CD4-positive, alpha-beta T cell (primary cell): Measurements from ENCODE around the gene DCPS. TPM values are rescaled to one million over a fixed set of nuclear protein-coding genes. Genes with fewer than 3 reads are reported as not detected.

Experiments used
- ATAC-seq: fragments of 200-7000 bp; cut with Tn5 transposase; one replicate; pipeline ENCODE4 v1.10.0; 2022; ENCODE audit warnings: mild to moderate bottlenecking; ENCODE audit not compliant: poor library complexity
- CTCF ChIA-PET: fragments of 350-600 bp; sonication (Branson Sonifier 250); formaldehyde crosslinking; loops from one replicate; lab custom pipeline; 2021; ENCODE audit warnings: antibody characterized with exemption, inconsistent platforms; lab: Charles Lee
- POLR2A ChIA-PET: fragments of 350-600 bp; sonication (Branson Sonifier 250); formaldehyde crosslinking; loops from one replicate; lab custom pipeline; 2021; ENCODE audit warnings: antibody characterized with exemption, inconsistent platforms; lab: Charles Lee
- DNase-seq, 14 experiments: peaks; one replicate each; pipeline ENCODE4 v3.0.0-alpha.2; 2013 to 2020; ENCODE audit warnings: mixed read lengths in 2 of 14
- H3K27ac ChIP-seq, 2 donors: one replicate each; pipeline versions ENCODE4 v1.5.1 to v1.7.0; 2013; ENCODE audit warnings: low read length in 2 of 2, low read depth in 1 of 2, mild to moderate bottlenecking in 1 of 2
- H3K27me3 ChIP-seq, 2 experiments: 1 replicate in 1 of 2; 2 replicates in 1 of 2; pipeline versions ENCODE4 v1.6.1 to v1.7.0; 2013; ENCODE audit warnings: low read length in 2 of 2, control low read depth in 1 of 2, mild to moderate bottlenecking in 1 of 2, moderate library complexity in 1 of 2; ENCODE audit not compliant: insufficient read depth in 2 of 2, control insufficient read depth in 1 of 2
- H3K36me3 ChIP-seq: one replicate; pipeline ENCODE4 v1.6.1; 2013; ENCODE audit warnings: low read length, control low read depth; ENCODE audit not compliant: insufficient read depth
- H3K4me1 ChIP-seq: one replicate; pipeline ENCODE4 v1.6.1; 2013; ENCODE audit warnings: low read length, control low read depth; ENCODE audit not compliant: insufficient read depth
- H3K4me3 ChIP-seq: one replicate; pipeline ENCODE4 v1.5.1; 2013; ENCODE audit warnings: mild to moderate bottlenecking, low read length, moderate library complexity
- H3K9me3 ChIP-seq, 2 experiments: 1 replicate in 1 of 2; 2 replicates in 1 of 2; pipeline versions ENCODE4 v1.6.1 to v1.7.0; 2013; ENCODE audit warnings: low read length in 2 of 2, mild to moderate bottlenecking in 2 of 2, control low read depth in 1 of 2, moderate library complexity in 1 of 2; ENCODE audit not compliant: control insufficient read depth in 1 of 2, insufficient read depth in 1 of 2
- H3K27ac Mint-ChIP-seq: one replicate; pipeline ENCODE4 v1.8.0; 2020; ENCODE audit warnings: mixed read lengths
- H3K27me3 Mint-ChIP-seq: one replicate; pipeline ENCODE4 v1.8.0; 2021; ENCODE audit warnings: mixed read lengths
- H3K36me3 Mint-ChIP-seq: one replicate; pipeline ENCODE4 v1.8.0; 2021; ENCODE audit warnings: low read depth, mixed read lengths
- H3K4me1 Mint-ChIP-seq: one replicate; pipeline ENCODE4 v1.8.0; 2021; ENCODE audit warnings: low read depth, mixed read lengths
- H3K4me3 Mint-ChIP-seq: one replicate; pipeline ENCODE4 v1.8.0; 2020; ENCODE audit warnings: mild to moderate bottlenecking, mixed read lengths
- H3K9me3 Mint-ChIP-seq: one replicate; pipeline ENCODE4 v1.8.0; 2020; ENCODE audit warnings: mixed read lengths
- CTCF ChIP-seq: fragments of 200-600 bp; IDR thresholded peaks from one replicate; pipeline ENCODE4 v1.8.0; 2022; ENCODE audit warnings: antibody characterized with exemption, mild to moderate bottlenecking
- intact Hi-C, 2 experiments: fragments of 100-400 bp; cut with DNase I in 1 of 2; cut with micrococcal nuclease in 1 of 2; formaldehyde crosslinking; loops; one replicate each; pipeline versions ENCODE4 v1.15.1 to v1.9.0; 2023 to 2025; cut with DNase I, micrococcal nuclease
- total RNA-seq, 174 experiments: library from RNA in 2 of 174; stranded (reverse) in 2 of 174; gene quantifications; one replicate each; pipeline ENCODE4 v1.2.3 and lab custom pipeline; 2021 to 2026

Gene DCPS
- total RNA-seq, 2 experiments from 2014 or later = 6.2 to 6.3 TPM

GRCh38 chr11:126256216-126256615, 47.6 kb upstream of the DCPS start:
- Mint-ChIP-seq H3K9me3 (no peaks in the 10 kb centered on the region), H3K27me3 (no peaks in the 10 kb centered on the region), H3K27ac (peak overlapping the region; percentile 2), H3K36me3 (peaks cover 40% of the 10 kb centered on the region), H3K4me3 (no peak overlapping the region), H3K4me1 (no peaks in the 10 kb centered on the region)
- H3K4me1 ChIP-seq = no peaks in the 10 kb centered on the region
- ChIA-PET POLR2A (interaction anchor here (1.0 kb wide), 1 partner anchor 12 kb away, joined by 3 read pairs; the partner anchor contains the start of genes FOXRED1 and SRPRA), CTCF (no interaction called here)
- no peaks in the 10 kb centered on the region for H3K27me3 ChIP-seq
- DNase-seq = no peak
- peaks cover 7% of the 10 kb centered on the region for H3K36me3 ChIP-seq
- H3K27ac ChIP-seq = no peak overlapping the region
- no peak for TF ChIP-seq CTCF
- no peaks in the 10 kb centered on the region for H3K9me3 ChIP-seq
- ATAC-seq = no peak
- no peak overlapping the region for H3K4me3 ChIP-seq
- intact Hi-C loops = no loop called here

GRCh38 chr11:126257144-126257543, 46.7 kb upstream of the DCPS start:
- Histone ChIP-seq H3K36me3 (peaks cover 16% of the 10 kb centered on the region), H3K9me3 (no peaks in the 10 kb centered on the region), H3K4me3 (no peak overlapping the region), H3K27ac (no peak overlapping the region), H3K27me3 (no peaks in the 10 kb centered on the region), H3K4me1 (no peaks in the 10 kb centered on the region)
- peaks cover 48% of the 10 kb centered on the region for H3K36me3 Mint-ChIP-seq
- H3K4me1 Mint-ChIP-seq = no peaks in the 10 kb centered on the region
- DNase-seq = no peak
- intact Hi-C loops = no loop called here
- H3K4me3 Mint-ChIP-seq = no peak overlapping the region
- ATAC-seq = no peak
- TF ChIP-seq CTCF = no peak
- ChIA-PET CTCF (no interaction called here), POLR2A (interaction anchor here (0.6 to 1.0 kb wide), 3 partner anchors 11 to 209 kb away, joined by 3 read pairs; partner anchors contain the start of genes FAM118B, FOXRED1, RPUSD4 and SRPRA)
- H3K27ac Mint-ChIP-seq = no peak overlapping the region
- no peaks in the 10 kb centered on the region for H3K9me3 Mint-ChIP-seq
- no peaks in the 10 kb centered on the region for H3K27me3 Mint-ChIP-seq

- TF ChIP-seq CTCF = no peak
- H3K4me1 ChIP-seq = no peaks in the 10 kb centered on the region
- no peaks in the 10 kb centered on the region for H3K27me3 ChIP-seq
- no peaks in the 10 kb centered on the region for H3K9me3 Mint-ChIP-seq
- H3K4me3 ChIP-seq = no peak overlapping the region
- H3K27me3 Mint-ChIP-seq = no peaks in the 10 kb centered on the region
- no peak overlapping the region for H3K27ac Mint-ChIP-seq
- ATAC-seq = no peak
- ChIA-PET CTCF (no interaction called here), POLR2A (interaction anchor here (1.0 kb wide), 1 partner anchor 46 kb away, joined by 3 read pairs; the partner anchor contains the start of genes FAM118B and RPUSD4)
- H3K4me1 Mint-ChIP-seq = no peaks in the 10 kb centered on the region
- no peak overlapping the region for H3K4me3 Mint-ChIP-seq
- no peak for DNase-seq
- no peaks in the 10 kb centered on the region for H3K9me3 ChIP-seq
- H3K27ac ChIP-seq = no peak overlapping the region
- intact Hi-C loops = no loop called here
- H3K36me3 Mint-ChIP-seq = peaks cover 54% of the 10 kb centered on the region
- H3K36me3 ChIP-seq = peaks cover 22% of the 10 kb centered on the region
Measured at GRCh38 chr11:126257764-126258163, 46.1 kb upstream of the DCPS start.
